Tibial artery (tissue), 4 donors: ENCODE results near the gene ATRX.
"Not testable (repeated sequence)": the region's sequence is repeated elsewhere in the genome, so short reads cannot be mapped to it uniquely, and the experiment has no call there.

Experiments used
- DNase-seq, 2 donors: peaks; one replicate each; pipeline ENCODE4 v3.0.0-alpha.2; 2019
- H3K27ac ChIP-seq, 2 donors: fragments of 200-600 bp; sonication (generic) in 1 of 2; 1 replicate in 1 of 2; 2 replicates in 1 of 2; pipeline ENCODE4 v1.5.1; 2018 to 2019; ENCODE audit warnings: mild to moderate bottlenecking in 1 of 2
- H3K27me3 ChIP-seq, 2 donors: fragments of 200-600 bp; sonication (generic) in 1 of 2; one replicate each; pipeline versions ENCODE4 v1.5.1 to v1.6.0; 2016 to 2019
- H3K36me3 ChIP-seq, 3 donors: fragments of 200-600 bp; sonication (generic) in 2 of 3; one replicate each; pipeline ENCODE4 v1.5.1; 2016 to 2019; ENCODE audit warnings: mild to moderate bottlenecking in 2 of 3
- H3K4me1 ChIP-seq, 4 donors: fragments of 200-600 bp; sonication (generic) in 2 of 4; 1 replicate in 3 of 4; 2 replicates in 1 of 4; pipeline ENCODE4 v1.5.1; 2016 to 2019
- H3K4me3 ChIP-seq, 2 donors: fragments of 200-600 bp; sonication (generic) in 1 of 2; 1 replicate in 1 of 2; 2 replicates in 1 of 2; pipeline ENCODE4 v1.5.1; 2018 to 2019; ENCODE audit warnings: mild to moderate bottlenecking in 2 of 2
- H3K9me3 ChIP-seq, 3 donors: fragments of 200-600 bp; sonication (generic) in 1 of 3; one replicate each; pipeline ENCODE4 v1.5.1; 2016 to 2019
- CTCF ChIP-seq, 2 experiments: fragments of 200-600 bp in 1 of 2; fragments of 450-650 bp in 1 of 2; IDR thresholded peaks; one replicate each; pipeline ENCODE4 v1.5.1; 2017 to 2019; ENCODE audit warnings: antibody characterized with exemption in 2 of 2, mild to moderate bottlenecking in 1 of 2, moderate library complexity in 1 of 2
- intact Hi-C: fragments of 100-400 bp; cut with DNase I; formaldehyde crosslinking; loops from one replicate; pipeline ENCODE4 v1.15.0; 2023; ENCODE audit warnings: low total_unique reads

The ATRX gene

DNA sequence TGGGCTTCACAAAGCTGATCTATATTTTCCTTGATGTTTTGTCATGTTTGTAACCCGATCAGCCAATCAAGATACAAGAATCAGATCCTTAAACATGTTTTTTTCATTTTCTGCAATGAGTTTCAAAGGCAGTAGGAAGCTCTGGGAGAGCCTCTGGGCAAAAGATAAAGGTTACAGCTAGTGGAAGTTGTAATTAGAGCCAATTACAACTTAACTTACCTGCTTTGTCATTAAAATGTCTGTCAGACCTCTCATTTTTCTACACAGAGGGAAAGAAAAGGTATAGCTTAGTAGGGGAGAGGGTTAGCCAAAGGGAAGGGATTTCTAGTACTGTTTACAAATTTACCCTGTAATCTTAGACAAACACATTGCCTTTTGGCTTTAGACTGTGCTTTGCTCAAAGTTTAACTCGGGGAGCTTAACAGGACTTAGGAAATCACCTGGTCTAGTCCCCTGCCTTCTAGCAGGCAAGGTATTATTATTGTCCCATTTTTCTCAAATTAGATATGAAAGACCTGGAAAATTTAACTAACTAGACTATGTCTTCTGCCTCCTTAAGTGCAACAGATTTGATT is 283.0 kb downstream of the ATRX start:
- peaks cover 0 to 6% (median 0%) of the 10 kb centered on the region in 4 donors for H3K4me1 ChIP-seq
- no peak for TF ChIP-seq CTCF (IDR thresholded peaks at IDR 0.05)
- intact Hi-C loops: no loop called here

DNA sequence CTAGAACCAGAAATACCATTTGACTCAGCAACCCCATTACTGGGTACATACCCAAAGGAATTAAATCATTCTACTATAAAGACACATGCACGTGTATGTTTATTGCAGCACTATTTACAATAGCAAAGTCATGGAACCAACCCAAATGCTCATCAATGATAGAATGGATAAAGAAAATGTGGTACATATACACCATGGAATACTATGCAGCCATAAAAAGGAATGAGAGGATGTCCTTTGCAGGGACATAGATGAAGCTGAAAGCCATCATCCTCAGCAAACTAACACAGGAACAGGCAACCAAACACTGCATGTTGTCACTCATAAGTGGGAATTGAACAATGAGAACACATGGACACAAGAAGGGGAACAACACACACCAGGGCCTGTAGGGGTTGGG is 285.9 kb downstream of the ATRX start:
- H3K27ac ChIP-seq, DNase-seq, H3K9me3 ChIP-seq, H3K36me3 ChIP-seq, H3K4me3 ChIP-seq, intact Hi-C loops, H3K4me1 ChIP-seq, H3K27me3 ChIP-seq: not testable (repeated sequence)

More for the DNA sequence above, 283.0 kb downstream of the ATRX start:
- no peak overlapping the region for H3K4me3 ChIP-seq
- no peak for DNase-seq
- H3K9me3 ChIP-seq: no peaks in the 10 kb centered on the region
- peaks cover 0 to 3% (median 0%) of the 10 kb centered on the region in 3 donors for H3K36me3 ChIP-seq
- no peaks in the 10 kb centered on the region for H3K27me3 ChIP-seq
- no peak overlapping the region for H3K27ac ChIP-seq

DNA sequence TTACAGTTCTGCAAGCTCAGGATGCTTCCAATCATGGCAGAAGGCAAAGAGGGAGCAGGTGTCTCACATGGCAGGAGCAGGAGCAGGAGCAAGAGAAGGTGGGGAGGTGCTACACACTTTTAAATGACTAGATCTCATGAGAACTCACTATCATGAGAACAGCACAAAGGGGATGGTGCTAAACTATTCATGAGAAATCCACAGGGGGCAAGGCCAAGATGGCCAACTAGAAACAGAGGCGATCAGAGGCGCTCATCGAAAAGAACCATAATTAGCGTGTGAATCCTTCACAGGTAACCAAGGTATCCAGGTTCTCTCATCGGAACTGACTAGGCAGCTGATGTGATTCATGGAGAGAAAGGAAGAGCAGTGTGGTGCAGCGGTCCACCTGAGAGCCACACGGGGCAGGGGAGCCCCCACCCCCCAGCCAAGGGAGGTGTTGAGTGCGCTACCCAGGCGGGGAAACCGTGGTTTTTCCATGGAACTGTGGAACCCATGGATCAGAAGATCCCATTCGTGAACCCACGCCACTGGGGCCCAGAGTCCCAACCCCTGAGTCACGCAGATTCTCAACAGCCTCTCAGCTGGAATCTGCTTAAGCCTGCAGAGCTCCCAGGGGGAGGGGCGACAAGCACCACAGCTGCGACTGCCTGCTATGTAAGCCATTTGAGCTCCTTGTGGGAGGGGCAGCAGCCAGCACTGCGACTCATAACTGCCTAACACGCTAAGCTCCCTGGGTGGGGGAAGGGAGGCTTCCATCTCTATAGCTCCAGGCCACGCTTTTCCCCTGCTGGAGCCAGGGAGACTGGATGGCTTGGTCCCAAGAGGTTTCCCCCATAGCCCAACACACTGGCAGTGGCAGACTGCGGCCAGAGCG is 292.1 kb downstream of the ATRX start:
- Histone ChIP-seq H3K9me3 (no peaks in the 10 kb centered on the region), H3K4me1 (no peaks in the 10 kb centered on the region), H3K27ac (no peak overlapping the region), H3K36me3 (no peaks in the 10 kb centered on the region), H3K27me3 (no peaks in the 10 kb centered on the region), H3K4me3 (no peak overlapping the region)
- no peak for TF ChIP-seq CTCF (IDR thresholded peaks at IDR 0.05)
- intact Hi-C loops: no loop called here
- DNase-seq: no peak

- H3K9me3 ChIP-seq: peaks cover 0 to 17% (median 6%) of the 10 kb centered on the region in 3 donors
- H3K36me3 ChIP-seq: no peaks in the 10 kb centered on the region
- DNase-seq: no peak
- H3K4me1 ChIP-seq: no peaks in the 10 kb centered on the region
- H3K4me3 ChIP-seq: no peak overlapping the region
- intact Hi-C loops: no loop called here
- H3K27me3 ChIP-seq: no peaks in the 10 kb centered on the region
- no peak for TF ChIP-seq CTCF (IDR thresholded peaks at IDR 0.05)
- H3K27ac ChIP-seq: no peak overlapping the region
These were observed 302.0 kb downstream of the ATRX start for GRCh38 chrX:77484045-77484444.

DNA sequence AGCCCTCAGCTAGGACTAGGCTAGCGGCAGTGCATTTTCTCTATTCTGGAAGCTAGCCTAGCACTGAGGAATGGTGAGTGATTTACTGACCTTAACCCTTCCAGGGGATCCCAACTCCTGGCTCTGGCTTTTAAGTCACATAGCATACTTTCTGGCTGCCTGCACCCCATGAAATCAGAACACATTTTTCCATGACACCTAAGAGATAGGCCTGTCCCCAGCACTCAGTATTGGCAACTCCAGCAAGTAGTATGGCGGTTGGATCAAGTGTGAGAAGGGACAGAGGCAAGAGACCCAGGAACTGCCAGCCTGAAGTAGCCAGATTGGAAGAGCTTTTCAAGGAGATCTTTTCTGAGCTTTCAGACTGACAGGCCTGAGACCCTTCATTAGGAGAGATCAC is 330.6 kb downstream of the ATRX start:
- Histone ChIP-seq H3K36me3 (no peaks in the 10 kb centered on the region), H3K4me1 (no peaks in the 10 kb centered on the region), H3K27ac (no peak overlapping the region), H3K27me3 (no peaks in the 10 kb centered on the region), H3K9me3 (no peaks in the 10 kb centered on the region), H3K4me3 (no peak overlapping the region)
- intact Hi-C loops: no loop called here
- no peak for TF ChIP-seq CTCF (IDR thresholded peaks at IDR 0.05)
- no peak for DNase-seq
